HEK293 (cell line): ENCODE results near the gene HMG20A.

Source experiments
- FEZF1 ChIP-seq: fragments of 450-650 bp; formaldehyde crosslinking; IDR thresholded peaks from 2 replicates; pipeline ENCODE4 v1.5.1; 2016; ENCODE audit warnings: missing biosample characterization, missing genetic modification characterization
- ZNF112 ChIP-seq: fragments of 450-650 bp; formaldehyde crosslinking; IDR thresholded peaks from 2 replicates; pipeline ENCODE4 v1.5.0; 2017; ENCODE audit warnings: missing biosample characterization, missing genetic modification characterization
- ZNF350 ChIP-seq: fragments of 450-650 bp; formaldehyde crosslinking; IDR thresholded peaks from 2 replicates; pipeline ENCODE4 v1.5.0; 2017; ENCODE audit warnings: missing biosample characterization, mild to moderate bottlenecking, missing genetic modification characterization
- TF ChIP-seq, protein P1 (sequence below): fragments of 450-650 bp; formaldehyde crosslinking; IDR thresholded peaks from 2 replicates; pipeline ENCODE4 v1.5.1; 2016; ENCODE audit warnings: missing biosample characterization, missing genetic modification characterization
- TF ChIP-seq, protein P2 (sequence below): fragments of 450-650 bp; formaldehyde crosslinking; IDR thresholded peaks from 2 replicates; pipeline ENCODE4 v1.5.1; 2016; ENCODE audit warnings: missing biosample characterization, missing genetic modification characterization, low read depth

DNA sequence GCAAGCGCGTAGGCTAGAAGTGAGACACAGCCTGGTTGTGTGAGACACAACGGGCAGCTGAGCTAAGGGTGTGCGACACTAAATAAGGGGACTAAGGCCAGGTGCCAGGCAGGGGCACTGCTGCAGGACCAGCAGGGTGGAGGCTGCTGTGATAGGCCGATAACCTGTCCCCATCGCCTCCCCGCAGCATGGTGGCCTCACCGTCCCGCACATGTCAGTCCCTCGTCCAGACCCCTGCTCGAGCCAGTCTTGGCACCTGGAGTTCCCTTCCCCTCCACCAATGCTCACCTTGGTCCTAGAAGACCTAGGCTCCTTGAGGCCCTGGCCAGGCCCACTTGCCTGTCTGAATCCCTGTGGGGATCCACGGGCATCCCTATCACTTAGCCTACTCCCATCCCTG, 96.1 kb downstream of the HMG20A start:
- TF ChIP-seq ZNF350 (no peak), FEZF1 (no peak), ZNF112 (tag by site-specific recombination) (no peak)
- TF ChIP-seq, protein P1, sequence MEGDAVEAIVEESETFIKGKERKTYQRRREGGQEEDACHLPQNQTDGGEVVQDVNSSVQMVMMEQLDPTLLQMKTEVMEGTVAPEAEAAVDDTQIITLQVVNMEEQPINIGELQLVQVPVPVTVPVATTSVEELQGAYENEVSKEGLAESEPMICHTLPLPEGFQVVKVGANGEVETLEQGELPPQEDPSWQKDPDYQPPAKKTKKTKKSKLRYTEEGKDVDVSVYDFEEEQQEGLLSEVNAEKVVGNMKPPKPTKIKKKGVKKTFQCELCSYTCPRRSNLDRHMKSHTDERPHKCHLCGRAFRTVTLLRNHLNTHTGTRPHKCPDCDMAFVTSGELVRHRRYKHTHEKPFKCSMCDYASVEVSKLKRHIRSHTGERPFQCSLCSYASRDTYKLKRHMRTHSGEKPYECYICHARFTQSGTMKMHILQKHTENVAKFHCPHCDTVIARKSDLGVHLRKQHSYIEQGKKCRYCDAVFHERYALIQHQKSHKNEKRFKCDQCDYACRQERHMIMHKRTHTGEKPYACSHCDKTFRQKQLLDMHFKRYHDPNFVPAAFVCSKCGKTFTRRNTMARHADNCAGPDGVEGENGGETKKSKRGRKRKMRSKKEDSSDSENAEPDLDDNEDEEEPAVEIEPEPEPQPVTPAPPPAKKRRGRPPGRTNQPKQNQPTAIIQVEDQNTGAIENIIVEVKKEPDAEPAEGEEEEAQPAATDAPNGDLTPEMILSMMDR (tag by site-specific recombination) = no peak
- TF ChIP-seq, protein P2, sequence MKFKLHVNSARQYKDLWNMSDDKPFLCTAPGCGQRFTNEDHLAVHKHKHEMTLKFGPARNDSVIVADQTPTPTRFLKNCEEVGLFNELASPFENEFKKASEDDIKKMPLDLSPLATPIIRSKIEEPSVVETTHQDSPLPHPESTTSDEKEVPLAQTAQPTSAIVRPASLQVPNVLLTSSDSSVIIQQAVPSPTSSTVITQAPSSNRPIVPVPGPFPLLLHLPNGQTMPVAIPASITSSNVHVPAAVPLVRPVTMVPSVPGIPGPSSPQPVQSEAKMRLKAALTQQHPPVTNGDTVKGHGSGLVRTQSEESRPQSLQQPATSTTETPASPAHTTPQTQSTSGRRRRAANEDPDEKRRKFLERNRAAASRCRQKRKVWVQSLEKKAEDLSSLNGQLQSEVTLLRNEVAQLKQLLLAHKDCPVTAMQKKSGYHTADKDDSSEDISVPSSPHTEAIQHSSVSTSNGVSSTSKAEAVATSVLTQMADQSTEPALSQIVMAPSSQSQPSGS (tag by site-specific recombination) = no peak
